GM06990 (cell line): ENCODE results near the gene ODR4.

ENCODE experiments used
- DNase-seq: peaks from one replicate; pipeline ENCODE4 v3.0.0-alpha.2; 2011; ENCODE audit not compliant: insufficient read length; ENCODE audit errors: extremely low read depth
- H3K27me3 ChIP-seq: replicated peaks from 2 replicates; pipeline ENCODE4 v1.6.0; 2011; ENCODE audit warnings: low read length; ENCODE audit not compliant: control insufficient read depth, insufficient read depth
- H3K36me3 ChIP-seq: 2 replicates; pipeline ENCODE4 v1.5.1; 2011; ENCODE audit warnings: low read length; ENCODE audit not compliant: control insufficient read depth, insufficient read depth
- H3K4me3 ChIP-seq: replicated peaks from 2 replicates; pipeline ENCODE4 v1.5.1; 2011; ENCODE audit warnings: low read depth, mild to moderate bottlenecking, control low read depth, low read length
- CTCF ChIP-seq: IDR thresholded peaks from 2 replicates; pipeline ENCODE4 v1.5.1; 2011; ENCODE audit warnings: low read length, control low read depth, mild to moderate bottlenecking, inconsistent platforms; ENCODE audit not compliant: insufficient read depth, poor library complexity, severe bottlenecking

The ODR4 gene

GRCh38 chr1:186375152-186375928 lies at the start of gene ODR4, which contains the start of gene TPR:
Gene ODR4 (plus strand): TSS chr1:186375838. CDS start chr1:186379786, 3,948 bp downstream.
Gene TPR (minus strand): TSS chr1:186375253. CDS start chr1:186375028, 225 bp downstream.
- Histone ChIP-seq H3K36me3 (no peaks in the 10 kb centered on the region; the same call in 1 of the 2 replicates), H3K27me3 (no peaks in the 10 kb centered on the region), H3K4me3 (peak within 1 kb of the TSS; percentile 69)
- TF ChIP-seq CTCF: peak; percentile 89
- DNase-seq: peak; percentile 98

DNA sequence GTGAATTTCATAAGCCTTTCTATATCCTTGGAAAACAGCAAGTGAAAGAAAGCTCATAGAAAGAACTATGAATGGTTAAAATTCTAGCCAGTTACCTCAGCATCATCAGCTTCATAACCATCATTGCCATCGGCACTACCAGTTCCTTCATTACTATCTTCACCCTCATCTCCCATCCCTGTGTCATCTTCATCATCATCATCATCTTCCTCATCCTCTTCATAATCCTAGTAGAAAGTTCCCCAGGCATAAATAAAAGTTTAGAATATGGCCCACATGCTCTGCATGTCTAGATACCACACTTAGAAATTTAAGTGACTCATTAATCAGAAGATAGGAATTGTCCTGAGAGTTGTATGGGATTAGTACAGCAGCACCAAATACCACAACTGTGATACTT lies 49.6 kb upstream of the ODR4 start:
- no peak for DNase-seq
- Histone ChIP-seq H3K27me3 (no peaks in the 10 kb centered on the region), H3K36me3 (peaks cover 5% of the 10 kb centered on the region), H3K4me3 (no peak overlapping the region)
- TF ChIP-seq CTCF: no peak

DNA sequence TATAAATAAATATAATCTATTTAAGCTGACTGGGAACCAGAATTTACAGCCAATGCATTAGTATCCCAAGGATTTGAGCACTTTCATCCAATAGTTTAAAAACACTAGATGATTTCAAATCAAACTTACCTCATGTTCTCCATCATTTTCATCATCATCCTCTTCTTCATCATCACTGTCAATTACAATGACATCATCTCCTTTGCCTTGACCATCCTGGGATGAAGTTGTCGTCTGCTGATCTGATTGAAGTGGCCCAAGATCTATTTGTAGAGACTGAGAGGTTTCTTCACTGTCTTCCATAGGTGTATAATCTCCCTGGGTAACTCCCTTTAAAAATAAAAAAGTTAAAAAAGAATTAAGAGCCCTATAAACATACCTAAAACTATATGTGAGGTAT lies 48.3 kb upstream of the ODR4 start:
- no peak for DNase-seq
- Histone ChIP-seq H3K4me3 (no peak overlapping the region), H3K36me3 (peaks cover 5% of the 10 kb centered on the region), H3K27me3 (no peaks in the 10 kb centered on the region)
- no peak for TF ChIP-seq CTCF

- H3K27me3 ChIP-seq: no peaks in the 10 kb centered on the region
- peaks cover 4% of the 10 kb centered on the region for H3K36me3 ChIP-seq
- peak; percentile 35 for TF ChIP-seq CTCF
- no peak for DNase-seq
- no peak overlapping the region for H3K4me3 ChIP-seq
Measured at GRCh38 chr1:186330758-186331157, 44.9 kb upstream of the ODR4 start.

GRCh38 chr1:186337554-186337953 lies 38.1 kb upstream of the ODR4 start:
- Histone ChIP-seq H3K4me3 (no peak overlapping the region), H3K27me3 (no peaks in the 10 kb centered on the region), H3K36me3 (peaks cover 2% of the 10 kb centered on the region; the same call in 1 of the 2 replicates)
- TF ChIP-seq CTCF: no peak
- DNase-seq: no peak
